ENCODE data around the gene DLX2.
"Not testable (repeated sequence)": the region's sequence is repeated elsewhere in the genome, so short reads cannot be mapped to it uniquely, and the experiment has no call there.

The DLX2 gene

GRCh38 chr2:172114176-172114575, 11.5 kb upstream of the DLX2 start:
- H3K4me1 Mint-ChIP-seq (ENCODE audit: low read depth); H3K4me3 Mint-ChIP-seq; H3K27ac Mint-ChIP-seq; H3K36me3 Mint-ChIP-seq; H3K9me3 Mint-ChIP-seq (ENCODE audit: low read depth): not testable (repeated sequence)
- H3K27me3 Mint-ChIP-seq, result peaks cover 17% of the 10 kb centered on the region

GRCh38 chr2:172113617-172114016, 10.9 kb upstream of the DLX2 start:
- Mint-ChIP-seq H3K27me3 (peaks cover 13% of the 10 kb centered on the region), H3K4me3 (no peak overlapping the region), H3K36me3 (no peaks in the 10 kb centered on the region), H3K27ac (no peak overlapping the region), H3K9me3 (ENCODE audit: low read depth) (no peaks in the 10 kb centered on the region), H3K4me1 (ENCODE audit: low read depth) (peaks cover 2% of the 10 kb centered on the region)

DNA sequence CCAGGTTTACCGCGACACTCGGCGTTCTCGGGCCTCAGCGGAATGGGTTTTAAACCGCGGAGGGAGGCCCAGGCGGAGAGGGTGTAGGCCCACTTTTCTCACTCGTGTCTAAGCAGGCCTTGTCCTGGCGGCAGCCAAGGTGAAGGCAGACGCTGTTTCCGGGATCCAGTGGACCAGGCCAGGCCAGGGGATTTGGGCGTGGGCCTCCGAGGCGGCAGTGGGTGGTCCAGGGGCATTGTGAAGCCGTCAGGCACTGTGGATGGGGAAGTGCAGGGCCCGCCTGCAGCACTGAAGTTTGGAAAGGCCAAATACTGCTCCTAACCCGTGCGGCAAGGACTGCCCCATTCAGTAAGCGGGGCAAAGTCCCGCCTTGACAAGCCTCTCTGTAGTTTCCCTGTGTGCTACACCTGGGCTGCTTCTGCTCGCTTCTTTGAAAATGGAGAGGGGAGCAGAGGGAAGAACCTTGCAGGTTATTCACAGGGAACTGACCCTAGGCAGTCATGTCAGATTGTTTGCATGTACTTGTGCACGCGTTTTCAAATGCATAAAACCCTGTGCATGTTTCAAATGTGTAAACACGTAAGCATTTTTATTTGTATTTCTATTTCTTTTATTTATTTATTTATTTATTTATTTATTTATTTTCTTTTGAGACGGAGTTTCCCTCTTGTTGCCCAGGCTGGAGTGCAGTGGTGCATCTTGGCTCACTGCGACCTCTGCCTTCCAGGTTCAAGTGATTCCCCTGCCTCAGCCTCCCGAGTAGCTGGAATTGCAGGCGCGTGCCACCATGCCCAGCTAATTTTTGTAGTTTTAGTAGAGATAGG, 7.5 kb upstream of the DLX2 start:
- Mint-ChIP-seq H3K27me3 (peaks cover 31% of the 10 kb centered on the region), H3K36me3 (no peaks in the 10 kb centered on the region), H3K9me3 (ENCODE audit: low read depth) (no peaks in the 10 kb centered on the region), H3K4me3 (no peak overlapping the region), H3K27ac (no peak overlapping the region), H3K4me1 (ENCODE audit: low read depth) (peaks cover 29% of the 10 kb centered on the region)

GRCh38 chr2:172109256-172109987, 6.7 kb upstream of the DLX2 start:
- H3K4me3 Mint-ChIP-seq, result no peak overlapping the region
- H3K36me3 Mint-ChIP-seq, result no peaks in the 10 kb centered on the region
- H3K4me1 Mint-ChIP-seq (ENCODE audit: low read depth), result peaks cover 30% of the 10 kb centered on the region
- H3K9me3 Mint-ChIP-seq (ENCODE audit: low read depth), result no peaks in the 10 kb centered on the region
- no peak overlapping the region for H3K27ac Mint-ChIP-seq
- peaks cover 28% of the 10 kb centered on the region for H3K27me3 Mint-ChIP-seq

- H3K36me3 Mint-ChIP-seq, result no peaks in the 10 kb centered on the region
- H3K9me3 Mint-ChIP-seq (ENCODE audit: low read depth), result no peaks in the 10 kb centered on the region
- peaks cover 37% of the 10 kb centered on the region for H3K4me1 Mint-ChIP-seq (ENCODE audit: low read depth)
- peak overlapping the region; percentile 44 for H3K4me3 Mint-ChIP-seq
- H3K27ac Mint-ChIP-seq, result no peak overlapping the region
- peaks cover 36% of the 10 kb centered on the region for H3K27me3 Mint-ChIP-seq
Measured at GRCh38 chr2:172108587-172108930, 5.9 kb upstream of the DLX2 start.

DNA sequence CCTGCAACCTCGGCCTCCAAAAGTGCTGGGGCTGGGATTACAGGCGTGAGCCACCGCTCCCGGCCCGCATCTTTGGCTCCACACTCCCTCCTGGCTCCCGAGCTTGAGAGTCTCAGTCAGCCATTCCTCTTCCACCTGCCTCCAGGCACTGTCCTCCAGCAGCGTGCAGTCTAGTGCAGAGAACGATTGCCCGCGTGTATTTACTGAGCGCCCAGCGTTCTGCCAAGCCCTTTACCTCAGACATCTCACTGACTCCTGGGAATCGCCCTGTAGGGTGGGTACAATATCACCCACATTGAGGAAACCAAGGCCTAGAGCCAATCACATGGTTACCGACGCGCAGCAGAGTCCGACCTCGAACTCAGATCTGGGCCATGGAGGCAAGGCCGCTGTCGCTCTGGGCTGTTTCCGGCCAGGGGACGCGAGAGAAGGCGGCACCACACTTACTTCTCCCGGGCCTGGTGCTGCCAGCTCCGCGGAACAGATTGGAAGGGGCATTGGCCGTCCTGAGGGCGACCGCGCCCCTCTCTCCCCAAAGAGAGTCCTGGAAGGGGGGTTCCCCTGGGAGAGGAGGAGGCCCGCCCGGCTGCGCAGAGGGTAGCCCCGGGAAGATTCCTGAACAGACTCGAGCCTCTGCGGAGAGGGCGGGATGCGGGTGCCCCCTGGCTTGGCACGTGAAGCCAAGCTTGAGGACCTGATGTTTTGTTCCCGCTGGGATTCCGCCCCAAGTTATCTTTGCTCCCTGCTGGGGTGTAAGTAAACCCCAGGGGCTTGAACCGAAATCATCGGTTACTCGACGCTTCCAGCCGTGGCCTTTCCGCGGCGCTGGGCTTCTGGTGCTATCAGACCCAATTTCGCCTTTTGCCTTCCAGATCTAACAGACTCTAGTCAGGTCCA, 5.2 kb upstream of the DLX2 start:
- H3K9me3 Mint-ChIP-seq (ENCODE audit: low read depth), result no peaks in the 10 kb centered on the region
- H3K36me3 Mint-ChIP-seq, result no peaks in the 10 kb centered on the region
- H3K27me3 Mint-ChIP-seq, result peaks cover 41% of the 10 kb centered on the region
- H3K27ac Mint-ChIP-seq, result no peak overlapping the region
- peak overlapping the region; percentile 52 for H3K4me3 Mint-ChIP-seq
- peaks cover 44% of the 10 kb centered on the region for H3K4me1 Mint-ChIP-seq (ENCODE audit: low read depth)

DNA sequence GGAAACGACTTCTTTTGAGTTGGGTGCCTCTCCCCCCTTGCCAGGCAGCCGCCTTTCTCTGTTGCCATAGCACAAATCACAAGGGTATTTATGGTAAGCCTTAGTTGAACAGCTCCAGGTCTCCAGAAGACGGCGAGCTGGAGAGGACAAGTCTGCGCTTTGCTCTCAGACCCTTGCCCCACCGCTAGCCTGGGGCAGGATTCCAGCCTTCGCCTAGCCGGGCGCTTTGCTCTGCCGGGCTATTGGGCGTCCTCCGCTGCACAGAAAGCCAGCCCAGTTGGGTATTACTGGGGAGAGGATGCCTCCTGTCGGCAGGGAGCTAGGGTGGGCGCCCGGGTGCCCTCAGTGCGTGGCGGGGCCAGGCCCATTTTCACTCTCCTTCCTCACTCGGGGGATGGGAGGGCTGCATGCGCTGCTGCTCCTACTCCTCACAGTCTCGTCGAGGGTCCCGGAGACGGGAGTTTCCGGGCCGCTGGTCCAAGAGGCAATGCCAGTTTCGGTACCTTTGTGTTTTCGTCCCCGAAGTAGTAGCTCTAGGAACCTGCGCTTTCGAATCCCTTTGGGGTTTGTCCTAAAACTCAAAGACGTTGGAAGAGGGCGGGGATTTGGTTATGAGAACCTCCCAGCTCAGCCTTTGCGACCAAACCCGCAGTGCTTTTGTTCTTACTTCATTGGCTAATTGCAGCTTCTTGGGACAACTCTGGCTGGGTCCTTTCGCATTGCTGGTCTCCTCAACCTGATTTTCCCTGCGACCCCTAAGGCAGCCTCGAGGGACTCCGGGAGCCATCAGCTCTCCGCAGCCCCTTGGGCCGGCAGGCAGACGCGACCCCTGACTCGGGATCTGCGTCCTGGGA, 3.6 kb upstream of the DLX2 start:
- H3K36me3 Mint-ChIP-seq, result no peaks in the 10 kb centered on the region
- H3K27ac Mint-ChIP-seq, result no peak overlapping the region
- H3K4me1 Mint-ChIP-seq (ENCODE audit: low read depth), result peaks cover 55% of the 10 kb centered on the region
- H3K27me3 Mint-ChIP-seq, result peaks cover 48% of the 10 kb centered on the region
- no peaks in the 10 kb centered on the region for H3K9me3 Mint-ChIP-seq (ENCODE audit: low read depth)
- peak overlapping the region; percentile 34 for H3K4me3 Mint-ChIP-seq

DNA sequence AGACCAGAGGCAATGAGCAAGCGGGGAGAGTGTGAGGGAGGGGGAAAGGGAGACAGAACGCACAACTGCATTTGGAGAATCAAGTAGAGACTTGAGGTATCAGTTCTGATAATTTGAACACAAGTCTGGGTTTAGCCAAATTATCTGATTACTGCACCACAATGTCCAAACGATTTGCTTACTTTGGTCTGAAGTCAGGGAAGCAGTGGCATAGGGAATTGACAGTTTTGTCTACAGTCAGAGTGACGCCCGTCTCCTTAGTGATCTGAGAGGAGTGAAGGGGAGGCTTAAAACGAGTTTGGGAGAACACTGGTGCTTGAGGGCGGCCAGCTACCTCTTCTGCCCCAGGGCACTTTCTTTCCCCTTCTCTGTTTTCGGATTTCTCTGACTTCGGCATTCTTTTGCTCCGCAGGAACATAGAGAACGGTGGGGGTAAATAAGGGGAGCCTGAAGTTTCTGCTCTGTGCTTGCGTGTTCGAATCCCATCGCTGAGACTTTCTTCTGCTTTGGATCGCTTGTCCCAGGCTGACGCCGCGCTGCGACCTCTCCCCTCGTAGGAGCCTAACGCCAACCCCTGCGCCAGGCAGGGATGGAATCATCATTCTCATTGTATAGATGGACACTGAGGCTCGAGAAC, 2.9 kb upstream of the DLX2 start:
- no peak overlapping the region for H3K4me3 Mint-ChIP-seq
- no peaks in the 10 kb centered on the region for H3K36me3 Mint-ChIP-seq
- peaks cover 60% of the 10 kb centered on the region for H3K4me1 Mint-ChIP-seq (ENCODE audit: low read depth)
- peaks cover 47% of the 10 kb centered on the region for H3K27me3 Mint-ChIP-seq
- H3K9me3 Mint-ChIP-seq (ENCODE audit: low read depth), result no peaks in the 10 kb centered on the region
- no peak overlapping the region for H3K27ac Mint-ChIP-seq

DNA sequence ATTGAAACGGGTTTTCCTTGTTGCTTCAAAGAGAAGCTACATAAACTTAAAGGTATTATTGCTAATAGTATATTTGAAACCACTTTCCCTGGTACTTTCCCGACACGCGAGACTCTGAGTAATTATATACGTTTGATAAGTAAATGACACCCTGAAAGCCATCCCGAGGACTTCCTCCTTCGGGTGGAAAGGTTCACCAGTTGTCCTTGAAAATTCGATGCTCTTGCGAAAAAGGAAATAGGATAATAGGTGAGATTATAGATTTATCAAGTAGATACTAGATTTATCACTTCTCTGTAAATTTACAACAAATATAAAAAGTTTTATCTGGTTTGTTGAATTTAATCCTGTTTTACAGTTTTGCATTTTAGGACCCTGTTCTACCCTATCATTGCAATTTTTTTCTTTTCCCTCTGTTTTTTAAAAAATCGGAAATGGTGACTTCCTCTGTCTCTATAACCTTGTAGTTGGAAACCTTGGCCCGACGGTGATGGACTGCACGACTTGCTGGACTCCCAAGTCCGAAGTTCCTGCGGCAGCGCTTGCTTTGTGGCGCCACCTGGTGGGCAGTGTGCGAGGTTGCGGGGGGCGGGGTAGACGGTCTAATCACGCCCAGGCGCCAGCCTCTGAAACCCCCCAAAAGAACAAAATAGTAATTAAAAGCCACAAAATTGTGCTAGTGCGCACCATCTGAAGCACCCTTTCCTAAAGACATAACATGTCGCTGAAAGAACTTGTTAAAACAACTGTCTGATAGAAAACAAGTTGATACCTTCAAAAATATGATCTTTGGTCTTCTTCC, 972 bp upstream of the DLX2 start:
- H3K27ac Mint-ChIP-seq, result peak overlapping the region; percentile 84

GRCh38 chr2:172101821-172102390, 794 bp downstream of the DLX2 start:
- Mint-ChIP-seq H3K4me3 (peak overlapping the region; percentile 83), H3K9me3 (ENCODE audit: low read depth) (no peaks in the 10 kb centered on the region), H3K27me3 (peaks cover 38% of the 10 kb centered on the region), H3K4me1 (ENCODE audit: low read depth) (peaks cover 59% of the 10 kb centered on the region), H3K27ac (no peak overlapping the region), H3K36me3 (no peaks in the 10 kb centered on the region)

More for the DNA sequence above, 972 bp upstream of the DLX2 start:
- Mint-ChIP-seq H3K36me3 (no peaks in the 10 kb centered on the region), H3K9me3 (ENCODE audit: low read depth) (no peaks in the 10 kb centered on the region), H3K4me1 (ENCODE audit: low read depth) (peaks cover 61% of the 10 kb centered on the region), H3K27me3 (peaks cover 43% of the 10 kb centered on the region), H3K4me3 (peak overlapping the region; percentile 83)

DNA sequence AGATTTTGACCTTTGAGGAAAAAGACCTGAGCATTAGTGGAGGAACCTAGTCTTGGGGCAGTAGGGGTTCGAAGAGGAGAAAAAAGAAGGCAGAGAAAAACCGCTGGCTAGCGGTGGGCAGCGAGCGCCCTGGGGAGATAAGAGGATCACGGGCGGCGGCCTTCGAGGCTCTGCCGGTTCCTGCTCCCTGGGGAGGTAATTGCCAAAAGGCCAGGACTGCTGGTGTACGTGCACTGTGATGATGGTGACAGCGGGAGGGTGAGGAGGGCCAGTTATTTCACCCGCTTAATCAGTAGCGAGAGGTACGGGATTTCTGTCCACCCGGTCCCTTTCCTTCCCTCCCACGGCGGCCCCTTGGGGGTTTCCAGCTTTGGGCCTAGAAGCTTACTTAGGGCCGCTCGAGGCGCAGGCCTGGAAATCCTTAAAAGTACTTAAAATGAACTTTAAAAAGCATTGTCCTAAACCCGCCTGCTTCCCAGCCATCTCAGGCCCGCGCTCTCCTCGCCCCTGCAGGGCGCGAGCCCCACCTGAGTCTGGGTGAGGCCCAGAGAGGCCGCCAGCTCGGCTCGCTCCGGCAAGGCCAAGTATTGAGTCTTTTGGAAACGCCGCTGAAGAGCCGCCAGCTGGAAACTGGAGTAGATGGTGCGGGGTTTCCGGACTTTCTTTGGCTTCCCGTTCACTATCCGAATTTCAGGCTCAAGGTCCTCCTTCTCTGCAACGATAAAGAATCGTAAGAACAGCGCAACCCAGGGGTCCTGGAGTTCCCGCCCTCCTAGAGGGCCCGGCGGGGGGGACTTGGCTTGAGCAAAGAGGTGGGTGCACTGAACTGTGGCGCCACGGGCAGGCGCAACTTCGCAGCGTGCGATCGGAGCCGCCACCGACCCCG, 1.5 kb downstream of the DLX2 start:
- H3K4me1 Mint-ChIP-seq (ENCODE audit: low read depth), result peaks cover 57% of the 10 kb centered on the region
- peaks cover 41% of the 10 kb centered on the region for H3K27me3 Mint-ChIP-seq
- peak overlapping the region; percentile 83 for H3K4me3 Mint-ChIP-seq
- H3K9me3 Mint-ChIP-seq (ENCODE audit: low read depth), result no peaks in the 10 kb centered on the region
- H3K36me3 Mint-ChIP-seq, result no peaks in the 10 kb centered on the region
- H3K27ac Mint-ChIP-seq, result peak overlapping the region; percentile 23
